Endothelial cell (in vitro differentiated cells): ENCODE measurements around the gene ZIC4. TPM values are rescaled to one million over a fixed set of nuclear protein-coding genes. Genes with fewer than 3 reads are reported as not detected.

Source experiments
- DNase-seq: peaks from one replicate; pipeline ENCODE4 v3.0.0; 2021; ENCODE audit warnings: low spot score
- H3K27ac Mint-ChIP-seq: one replicate; pipeline ENCODE4 v1.8.0; 2021; ENCODE audit warnings: mixed read lengths, inconsistent platforms; ENCODE audit not compliant: unreplicated experiment
- H3K27me3 Mint-ChIP-seq: one replicate; pipeline ENCODE4 v1.8.0; 2021; ENCODE audit warnings: mild to moderate bottlenecking, moderate library complexity, mixed read lengths, inconsistent platforms; ENCODE audit not compliant: unreplicated experiment
- H3K36me3 Mint-ChIP-seq: one replicate; pipeline ENCODE4 v1.8.0; 2021; ENCODE audit warnings: mild to moderate bottlenecking, low read depth, mixed read lengths, inconsistent platforms; ENCODE audit not compliant: unreplicated experiment
- H3K4me1 Mint-ChIP-seq: one replicate; pipeline ENCODE4 v1.8.0; 2021; ENCODE audit warnings: mild to moderate bottlenecking, mixed read lengths, inconsistent platforms; ENCODE audit not compliant: unreplicated experiment
- H3K4me3 Mint-ChIP-seq: one replicate; pipeline ENCODE4 v1.8.0; 2021; ENCODE audit warnings: mild to moderate bottlenecking, mixed read lengths, inconsistent platforms; ENCODE audit not compliant: unreplicated experiment
- H3K9me3 Mint-ChIP-seq: one replicate; pipeline ENCODE4 v1.8.0; 2021; ENCODE audit warnings: mixed read lengths, inconsistent platforms; ENCODE audit not compliant: unreplicated experiment
- CTCF ChIP-seq: fragments of 200-600 bp; sonication (generic); IDR thresholded peaks from one replicate; pipeline ENCODE4 v1.5.0; 2021; ENCODE audit warnings: antibody characterized with exemption; ENCODE audit not compliant: unreplicated experiment
- total RNA-seq: library from RNA; stranded (reverse); fragmentation: NEBNext Ultra II Directional; extraction: Animal tissue kit (Norgen Biotek cat#: 25700); gene quantifications from one replicate; pipeline ENCODE4 v1.2.1, GENCODE V29; 2021; ENCODE audit not compliant: unreplicated experiment

The ZIC4 gene
- total RNA-seq, 1 donor from 2014 or later: 2.2 TPM

GRCh38 chr3:147355084-147355752 lies 51.1 kb downstream of the ZIC4 start:
- DNase-seq: no peak
- Mint-ChIP-seq H3K27ac (no peak overlapping the region), H3K4me1 (peaks cover 34% of the 10 kb centered on the region), H3K27me3 (peaks cover 35% of the 10 kb centered on the region), H3K4me3 (peak overlapping the region; percentile 19), H3K9me3 (no peaks in the 10 kb centered on the region), H3K36me3 (no peaks in the 10 kb centered on the region)
- TF ChIP-seq CTCF: no peak

- TF ChIP-seq CTCF: no peak
- Mint-ChIP-seq H3K4me3 (no peak overlapping the region), H3K27ac (no peak overlapping the region), H3K9me3 (no peaks in the 10 kb centered on the region), H3K27me3 (peaks cover 29% of the 10 kb centered on the region), H3K4me1 (peaks cover 28% of the 10 kb centered on the region), H3K36me3 (no peaks in the 10 kb centered on the region)
- DNase-seq: no peak
These were observed 51.7 kb downstream of the ZIC4 start for GRCh38 chr3:147354623-147355022.

- no peaks in the 10 kb centered on the region for H3K36me3 Mint-ChIP-seq
- no peak overlapping the region for H3K27ac Mint-ChIP-seq
- H3K27me3 Mint-ChIP-seq: peaks cover 7% of the 10 kb centered on the region
- DNase-seq: no peak
- H3K4me1 Mint-ChIP-seq: peaks cover 10% of the 10 kb centered on the region
- H3K4me3 Mint-ChIP-seq: no peak overlapping the region
- TF ChIP-seq CTCF: no peak
- H3K9me3 Mint-ChIP-seq: no peaks in the 10 kb centered on the region
These were observed 55.0 kb downstream of the ZIC4 start for GRCh38 chr3:147351301-147351700.

GRCh38 chr3:147348976-147349375 lies 57.4 kb downstream of the ZIC4 start:
- no peaks in the 10 kb centered on the region for H3K36me3 Mint-ChIP-seq
- H3K4me3 Mint-ChIP-seq: no peak overlapping the region
- H3K27me3 Mint-ChIP-seq: peaks cover 2% of the 10 kb centered on the region
- H3K4me1 Mint-ChIP-seq: no peaks in the 10 kb centered on the region
- H3K9me3 Mint-ChIP-seq: no peaks in the 10 kb centered on the region
- H3K27ac Mint-ChIP-seq: no peak overlapping the region
- DNase-seq: no peak
- TF ChIP-seq CTCF: no peak

GRCh38 chr3:147343926-147344325 lies 62.4 kb downstream of the ZIC4 start:
- no peak overlapping the region for H3K27ac Mint-ChIP-seq

More at GRCh38 chr3:147343926-147344325, 62.4 kb downstream of the ZIC4 start:
- no peak for DNase-seq
- Mint-ChIP-seq H3K27me3 (no peaks in the 10 kb centered on the region), H3K4me3 (no peak overlapping the region), H3K9me3 (no peaks in the 10 kb centered on the region), H3K4me1 (no peaks in the 10 kb centered on the region), H3K36me3 (no peaks in the 10 kb centered on the region)
- no peak for TF ChIP-seq CTCF
